H1 (cell line): Measurements from ENCODE around the gene GNAQ. TPM values are rescaled to one million over a fixed set of nuclear protein-coding genes. Genes with fewer than 3 reads are reported as not detected.

Experiments used
- polyA plus RNA-seq, 7 experiments: library from polyadenylated mRNA; depleted of rRNA in 3 of 7; stranded (reverse) in 5 of 7; unstranded in 2 of 7; fragments of >200 nt in 5 of 7; fragments of 200-250 nt in 2 of 7; gene quantifications; 1 replicate in 5 of 7; 2 replicates in 1 of 7; 4 replicates in 1 of 7; pipeline versions ENCODE4 v1.2.1 to v1.2.3, GENCODE V29; 2011 to 2013; ENCODE audit warnings: missing spikeins in 2 of 7, mixed read lengths in 2 of 7
- total RNA-seq: library from RNA; stranded (reverse); fragmentation: NEBNext Ultra II Directional; extraction: Animal tissue kit (Norgen Biotek cat#: 25700); gene quantifications from 2 replicates; pipeline ENCODE4 v1.2.1, GENCODE V29; 2021
- TF ChIP-seq, protein P1 (sequence below): fragments of 300-600 bp; sonication (generic); IDR thresholded peaks from 2 replicates; pipeline ENCODE4 v1.7.1; 2012; ENCODE audit warnings: low read length, moderate library complexity, mild to moderate bottlenecking, inconsistent platforms; ENCODE audit not compliant: insufficient replicate concordance

Gene GNAQ
- total and polyA plus RNA-seq, 2 of the 8 experiments (the other 6 are each of a cell fraction or from before 2014, with no cell fraction given): 22.8 to 63.8 TPM

DNA sequence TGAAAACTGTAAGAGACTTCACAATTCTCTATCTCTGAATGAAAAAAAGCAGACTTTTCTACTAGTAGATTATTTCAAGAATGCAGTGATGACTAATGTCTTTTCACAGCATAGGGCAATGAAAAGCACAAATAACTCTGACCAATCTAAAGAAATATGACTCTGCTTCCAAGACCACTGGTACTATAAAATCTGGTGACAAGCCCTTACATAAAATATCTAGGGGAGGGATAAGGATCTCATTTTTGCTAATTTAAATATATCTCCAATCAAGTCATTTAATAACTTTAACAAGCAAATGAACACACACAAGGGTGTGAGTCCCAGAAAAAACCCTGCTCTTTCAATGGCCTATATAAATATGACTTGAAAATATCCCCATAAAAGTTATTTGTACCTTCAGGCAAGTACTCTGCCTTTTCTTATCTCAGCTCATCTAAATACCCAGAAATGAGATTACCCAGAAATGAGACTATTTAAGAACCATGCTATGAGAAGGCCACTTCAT lies 105.2 kb downstream of the GNAQ start (continued):
- TF ChIP-seq, protein P1, sequence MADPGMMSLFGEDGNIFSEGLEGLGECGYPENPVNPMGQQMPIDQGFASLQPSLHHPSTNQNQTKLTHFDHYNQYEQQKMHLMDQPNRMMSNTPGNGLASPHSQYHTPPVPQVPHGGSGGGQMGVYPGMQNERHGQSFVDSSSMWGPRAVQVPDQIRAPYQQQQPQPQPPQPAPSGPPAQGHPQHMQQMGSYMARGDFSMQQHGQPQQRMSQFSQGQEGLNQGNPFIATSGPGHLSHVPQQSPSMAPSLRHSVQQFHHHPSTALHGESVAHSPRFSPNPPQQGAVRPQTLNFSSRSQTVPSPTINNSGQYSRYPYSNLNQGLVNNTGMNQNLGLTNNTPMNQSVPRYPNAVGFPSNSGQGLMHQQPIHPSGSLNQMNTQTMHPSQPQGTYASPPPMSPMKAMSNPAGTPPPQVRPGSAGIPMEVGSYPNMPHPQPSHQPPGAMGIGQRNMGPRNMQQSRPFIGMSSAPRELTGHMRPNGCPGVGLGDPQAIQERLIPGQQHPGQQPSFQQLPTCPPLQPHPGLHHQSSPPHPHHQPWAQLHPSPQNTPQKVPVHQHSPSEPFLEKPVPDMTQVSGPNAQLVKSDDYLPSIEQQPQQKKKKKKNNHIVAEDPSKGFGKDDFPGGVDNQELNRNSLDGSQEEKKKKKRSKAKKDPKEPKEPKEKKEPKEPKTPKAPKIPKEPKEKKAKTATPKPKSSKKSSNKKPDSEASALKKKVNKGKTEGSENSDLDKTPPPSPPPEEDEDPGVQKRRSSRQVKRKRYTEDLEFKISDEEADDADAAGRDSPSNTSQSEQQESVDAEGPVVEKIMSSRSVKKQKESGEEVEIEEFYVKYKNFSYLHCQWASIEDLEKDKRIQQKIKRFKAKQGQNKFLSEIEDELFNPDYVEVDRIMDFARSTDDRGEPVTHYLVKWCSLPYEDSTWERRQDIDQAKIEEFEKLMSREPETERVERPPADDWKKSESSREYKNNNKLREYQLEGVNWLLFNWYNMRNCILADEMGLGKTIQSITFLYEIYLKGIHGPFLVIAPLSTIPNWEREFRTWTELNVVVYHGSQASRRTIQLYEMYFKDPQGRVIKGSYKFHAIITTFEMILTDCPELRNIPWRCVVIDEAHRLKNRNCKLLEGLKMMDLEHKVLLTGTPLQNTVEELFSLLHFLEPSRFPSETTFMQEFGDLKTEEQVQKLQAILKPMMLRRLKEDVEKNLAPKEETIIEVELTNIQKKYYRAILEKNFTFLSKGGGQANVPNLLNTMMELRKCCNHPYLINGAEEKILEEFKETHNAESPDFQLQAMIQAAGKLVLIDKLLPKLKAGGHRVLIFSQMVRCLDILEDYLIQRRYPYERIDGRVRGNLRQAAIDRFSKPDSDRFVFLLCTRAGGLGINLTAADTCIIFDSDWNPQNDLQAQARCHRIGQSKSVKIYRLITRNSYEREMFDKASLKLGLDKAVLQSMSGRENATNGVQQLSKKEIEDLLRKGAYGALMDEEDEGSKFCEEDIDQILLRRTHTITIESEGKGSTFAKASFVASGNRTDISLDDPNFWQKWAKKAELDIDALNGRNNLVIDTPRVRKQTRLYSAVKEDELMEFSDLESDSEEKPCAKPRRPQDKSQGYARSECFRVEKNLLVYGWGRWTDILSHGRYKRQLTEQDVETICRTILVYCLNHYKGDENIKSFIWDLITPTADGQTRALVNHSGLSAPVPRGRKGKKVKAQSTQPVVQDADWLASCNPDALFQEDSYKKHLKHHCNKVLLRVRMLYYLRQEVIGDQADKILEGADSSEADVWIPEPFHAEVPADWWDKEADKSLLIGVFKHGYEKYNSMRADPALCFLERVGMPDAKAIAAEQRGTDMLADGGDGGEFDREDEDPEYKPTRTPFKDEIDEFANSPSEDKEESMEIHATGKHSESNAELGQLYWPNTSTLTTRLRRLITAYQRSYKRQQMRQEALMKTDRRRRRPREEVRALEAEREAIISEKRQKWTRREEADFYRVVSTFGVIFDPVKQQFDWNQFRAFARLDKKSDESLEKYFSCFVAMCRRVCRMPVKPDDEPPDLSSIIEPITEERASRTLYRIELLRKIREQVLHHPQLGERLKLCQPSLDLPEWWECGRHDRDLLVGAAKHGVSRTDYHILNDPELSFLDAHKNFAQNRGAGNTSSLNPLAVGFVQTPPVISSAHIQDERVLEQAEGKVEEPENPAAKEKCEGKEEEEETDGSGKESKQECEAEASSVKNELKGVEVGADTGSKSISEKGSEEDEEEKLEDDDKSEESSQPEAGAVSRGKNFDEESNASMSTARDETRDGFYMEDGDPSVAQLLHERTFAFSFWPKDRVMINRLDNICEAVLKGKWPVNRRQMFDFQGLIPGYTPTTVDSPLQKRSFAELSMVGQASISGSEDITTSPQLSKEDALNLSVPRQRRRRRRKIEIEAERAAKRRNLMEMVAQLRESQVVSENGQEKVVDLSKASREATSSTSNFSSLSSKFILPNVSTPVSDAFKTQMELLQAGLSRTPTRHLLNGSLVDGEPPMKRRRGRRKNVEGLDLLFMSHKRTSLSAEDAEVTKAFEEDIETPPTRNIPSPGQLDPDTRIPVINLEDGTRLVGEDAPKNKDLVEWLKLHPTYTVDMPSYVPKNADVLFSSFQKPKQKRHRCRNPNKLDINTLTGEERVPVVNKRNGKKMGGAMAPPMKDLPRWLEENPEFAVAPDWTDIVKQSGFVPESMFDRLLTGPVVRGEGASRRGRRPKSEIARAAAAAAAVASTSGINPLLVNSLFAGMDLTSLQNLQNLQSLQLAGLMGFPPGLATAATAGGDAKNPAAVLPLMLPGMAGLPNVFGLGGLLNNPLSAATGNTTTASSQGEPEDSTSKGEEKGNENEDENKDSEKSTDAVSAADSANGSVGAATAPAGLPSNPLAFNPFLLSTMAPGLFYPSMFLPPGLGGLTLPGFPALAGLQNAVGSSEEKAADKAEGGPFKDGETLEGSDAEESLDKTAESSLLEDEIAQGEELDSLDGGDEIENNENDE: no peak
